HEK293T (cell line): ENCODE measurements around the gene PRDM16.

Source experiments
- BHLHE40 ChIP-seq: fragments of 450-650 bp; IDR thresholded peaks from 2 replicates; pipeline ENCODE4 v1.6.1; 2016; ENCODE audit warnings: mild to moderate bottlenecking, moderate library complexity, borderline replicate concordance
- ELF4 ChIP-seq: fragments of 450-650 bp; IDR thresholded peaks from 2 replicates; pipeline ENCODE4 v1.6.1; 2017; ENCODE audit warnings: antibody characterized with exemption
- FOXA1 ChIP-seq: fragments of 450-650 bp; IDR thresholded peaks from 2 replicates; pipeline ENCODE4 v1.6.1; 2016; ENCODE audit warnings: mild to moderate bottlenecking
- FOXM1 ChIP-seq: fragments of 450-650 bp; IDR thresholded peaks from 2 replicates; pipeline ENCODE4 v1.6.1; 2017; ENCODE audit warnings: mild to moderate bottlenecking, borderline replicate concordance
- HDGF ChIP-seq: fragments of 450-650 bp; IDR thresholded peaks from 2 replicates; pipeline ENCODE4 v1.6.1; 2017; ENCODE audit warnings: antibody characterized with exemption, borderline replicate concordance
- L3MBTL2 ChIP-seq: fragments of 450-650 bp; conservative IDR thresholded peaks from 2 replicates; pipeline ENCODE4 v1.6.1; 2016; ENCODE audit warnings: mild to moderate bottlenecking
- NFRKB ChIP-seq: fragments of 450-650 bp; IDR thresholded peaks from 2 replicates; pipeline ENCODE4 v1.6.1; 2016; ENCODE audit warnings: mild to moderate bottlenecking, moderate library complexity
- PKNOX1 ChIP-seq: fragments of 450-650 bp; IDR thresholded peaks from 2 replicates; pipeline ENCODE4 v1.6.1; 2016
- SP1 ChIP-seq: fragments of 450-650 bp; IDR thresholded peaks from 2 replicates; pipeline ENCODE4 v1.6.1; 2017
- SUZ12 ChIP-seq: fragments of 450-650 bp; IDR thresholded peaks from 2 replicates; pipeline ENCODE4 v1.6.1; 2016; ENCODE audit warnings: mild to moderate bottlenecking
- TARDBP ChIP-seq: fragments of 450-650 bp; IDR thresholded peaks from 2 replicates; pipeline ENCODE4 v1.6.1; 2016

GRCh38 chr1:3233551-3233950 lies 164.5 kb downstream of the PRDM16 start:
- no peak for TF ChIP-seq FOXA1
- TF ChIP-seq TARDBP = no peak
- no peak for TF ChIP-seq ELF4
- TF ChIP-seq BHLHE40 = no peak
- TF ChIP-seq SUZ12 = no peak
- no peak for TF ChIP-seq L3MBTL2
- TF ChIP-seq FOXM1 = no peak
- no peak for TF ChIP-seq HDGF
- TF ChIP-seq SP1 = no peak
- TF ChIP-seq PKNOX1 = no peak
- TF ChIP-seq NFRKB = no peak
